ENCODE measurements around the gene GSTA5.
"Not testable (repeated sequence)": the region's sequence is repeated elsewhere in the genome, so short reads cannot be mapped to it uniquely, and the experiment has no call there.

Gene GSTA5

DNA sequence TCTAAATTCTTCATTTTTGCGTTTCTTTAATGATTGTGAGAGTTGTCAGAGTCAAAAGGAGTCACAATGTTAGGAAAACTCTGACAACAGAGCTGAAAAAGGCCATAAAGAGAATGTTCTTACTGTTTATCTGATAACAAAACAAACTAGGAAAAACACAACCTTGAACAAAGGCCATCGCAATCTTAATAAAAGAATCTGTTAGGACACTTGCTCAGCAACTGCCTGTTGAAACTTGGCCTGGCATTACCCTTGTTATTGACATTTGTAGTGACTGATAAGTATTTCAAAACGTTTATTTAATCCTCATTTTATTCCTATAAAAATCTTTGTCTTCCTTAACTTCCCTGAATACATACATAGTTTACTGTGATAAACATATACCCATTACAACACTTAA is 52.7 kb downstream of the GSTA5 start:
- DNase-seq: no peak

DNA sequence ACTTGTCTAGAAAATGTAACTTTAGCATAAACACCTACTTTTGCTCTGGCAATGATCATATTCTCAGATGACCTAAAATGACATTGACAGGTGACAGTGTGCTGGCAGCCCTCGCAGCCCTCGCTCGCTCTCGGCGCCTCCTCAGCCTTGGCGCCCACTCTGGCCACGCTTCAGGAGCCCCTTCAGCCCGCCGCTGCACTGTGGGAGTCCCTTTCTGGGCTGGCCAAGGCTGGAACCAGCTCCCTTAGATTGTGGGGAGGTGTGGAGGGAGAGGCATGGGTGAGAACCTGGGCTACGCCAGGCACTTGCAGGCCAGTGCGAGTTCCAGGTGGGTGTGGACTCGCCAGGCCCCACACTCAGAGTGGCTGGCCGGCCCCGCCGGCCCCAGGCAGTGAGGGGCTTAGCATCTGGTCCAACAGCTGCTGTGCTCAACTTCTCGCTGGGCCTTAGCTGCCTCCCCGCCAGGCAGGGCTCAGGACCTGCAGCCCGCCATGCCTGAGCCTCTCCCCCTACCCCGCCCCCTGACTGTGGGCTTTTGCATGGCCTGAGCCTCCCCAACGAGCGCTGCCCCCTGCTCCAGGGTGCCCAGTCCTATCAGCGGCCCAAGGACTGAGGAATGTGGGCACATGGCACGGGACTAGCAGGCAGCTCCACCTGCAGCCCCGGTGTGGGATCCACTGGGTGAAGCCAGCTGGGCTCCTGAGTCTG is 54.2 kb downstream of the GSTA5 start:
- no peak for DNase-seq

DNA sequence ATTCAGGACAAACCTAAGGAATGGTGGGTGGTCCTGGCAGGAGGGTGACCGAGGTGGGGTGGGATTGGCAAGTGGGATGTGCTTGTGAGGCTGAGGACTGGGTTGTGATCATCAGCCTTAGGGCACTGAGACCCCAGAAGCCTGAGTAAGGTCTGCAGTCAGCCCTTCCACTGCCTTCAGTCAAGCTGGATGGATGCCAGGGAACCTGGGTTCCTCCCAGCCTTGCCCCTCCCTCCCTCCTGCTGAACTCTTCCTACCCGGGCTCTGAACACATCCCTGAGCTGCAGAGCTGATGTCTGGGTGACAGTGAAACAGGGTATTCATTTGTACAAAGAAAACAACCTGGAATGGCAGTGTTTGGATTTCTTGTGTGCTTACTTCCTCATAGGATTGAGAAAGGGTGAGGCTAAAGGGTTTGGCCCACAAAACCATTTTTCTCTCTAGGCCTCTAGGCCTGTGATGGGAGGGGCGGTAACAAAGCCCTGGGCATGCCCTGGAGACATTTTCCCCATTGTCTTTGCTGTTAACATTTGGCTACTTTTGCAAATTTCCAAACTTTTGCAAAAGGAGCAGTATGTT is 57.8 kb downstream of the GSTA5 start:
- not testable (repeated sequence) for DNase-seq

- DNase-seq: not testable (repeated sequence)
Observed at GRCh38 chr6:52782209-52782608, 58.4 kb downstream of the GSTA5 start.

Data from SIG-M5 (cell line).